A673 (cell line): Measurements from ENCODE around the gene ALDH5A1. TPM values are rescaled to one million over a fixed set of nuclear protein-coding genes. Genes with fewer than 3 reads are reported as not detected.
"Not testable (repeated sequence)": the region's sequence is repeated elsewhere in the genome, so short reads cannot be mapped to it uniquely, and the experiment has no call there.

Experiments
- BruUV-seq: library from RNA; stranded (reverse); fragments of 400-500 nt; replicated peaks from 2 replicates; lab custom pipeline; 2021; lab: Mats Ljungman, UMichigan
- CTCF ChIA-PET: fragments of 300-600 bp; sonication (Branson Sonifier 250); formaldehyde crosslinking; loops from one replicate; lab custom pipeline; 2022; ENCODE audit warnings: antibody characterized with exemption; lab: Charles Lee
- POLR2A ChIA-PET: fragments of 300-600 bp; sonication (Branson Sonifier 250); formaldehyde crosslinking; loops from one replicate; lab custom pipeline; 2022; ENCODE audit warnings: antibody characterized with exemption; ENCODE audit not compliant: low non-redundant PET; lab: Charles Lee
- DNase-seq: peaks from one replicate; pipeline ENCODE4 v3.0.0-alpha.2; 2015; ENCODE audit warnings: low spot score
- H3K27ac ChIP-seq: fragments of 200-600 bp; sonication (generic); 2 replicates; pipeline ENCODE4 v1.5.1; 2016; ENCODE audit warnings: mixed run types, low read depth, mild to moderate bottlenecking, mixed read lengths, antibody characterized with exemption, low read length; ENCODE audit not compliant: poor library complexity, severe bottlenecking
- H3K27me3 ChIP-seq: fragments of 200-600 bp; sonication (generic); replicated peaks from 2 replicates; pipeline ENCODE4 v1.6.1; 2017; ENCODE audit warnings: mixed run types, low read depth, mild to moderate bottlenecking, mixed read lengths, antibody characterized with exemption, low read length; ENCODE audit not compliant: insufficient read depth, poor library complexity
- H3K36me3 ChIP-seq: fragments of 200-600 bp; sonication (generic); 2 replicates; pipeline ENCODE4 v1.6.1; 2016; ENCODE audit warnings: mixed run types, mild to moderate bottlenecking, mixed read lengths, antibody characterized with exemption, low read length; ENCODE audit not compliant: insufficient read depth, poor library complexity, severe bottlenecking
- H3K4me1 ChIP-seq: fragments of 200-600 bp; sonication (generic); 2 replicates; pipeline ENCODE4 v1.6.1; 2017; ENCODE audit warnings: mixed run types, mild to moderate bottlenecking, mixed read lengths, antibody characterized with exemption, low read length; ENCODE audit not compliant: insufficient read depth, poor library complexity, severe bottlenecking
- H3K4me3 ChIP-seq: fragments of 200-600 bp; sonication (generic); 2 replicates; pipeline ENCODE4 v1.5.1; 2016; ENCODE audit warnings: low read depth, mixed run types, mild to moderate bottlenecking, mixed read lengths, low read length; ENCODE audit not compliant: poor library complexity, severe bottlenecking
- H3K9me3 ChIP-seq: fragments of 200-600 bp; sonication (generic); 2 replicates; pipeline ENCODE4 v1.6.1; 2016; ENCODE audit warnings: mixed run types, low read depth, mild to moderate bottlenecking, mixed read lengths, antibody characterized with exemption, low read length; ENCODE audit not compliant: poor library complexity, severe bottlenecking
- EZH2 ChIP-seq: fragments of 200-600 bp; sonication (generic); IDR thresholded peaks from 2 replicates; pipeline ENCODE4 v1.6.1; 2017; ENCODE audit warnings: borderline replicate concordance, low read depth, mild to moderate bottlenecking, mixed read lengths, antibody characterized with exemption, low read length; ENCODE audit not compliant: poor library complexity, severe bottlenecking
- intact Hi-C: fragments of 100-400 bp; cut with micrococcal nuclease; formaldehyde crosslinking; loops from one replicate; pipeline ENCODE4 v1.10.0; 2022; ENCODE audit not compliant: unreplicated experiment
- total RNA-seq: library from RNA; stranded (reverse); gene quantifications from 2 replicates; pipeline ENCODE4 v1.2.3, GENCODE V29; 2021
- TF ChIP-seq, protein P1 (sequence below): fragments of 300-800, 200-600 bp; sonication (generic); conservative IDR thresholded peaks from 2 replicates; pipeline ENCODE4 v1.5.1; 2017; ENCODE audit warnings: low read depth, mild to moderate bottlenecking, antibody characterized with exemption, low read length, moderate library complexity, mixed read lengths

The ALDH5A1 gene
- total RNA-seq, 1 experiment from 2014 or later, result 4.1 TPM

DNA sequence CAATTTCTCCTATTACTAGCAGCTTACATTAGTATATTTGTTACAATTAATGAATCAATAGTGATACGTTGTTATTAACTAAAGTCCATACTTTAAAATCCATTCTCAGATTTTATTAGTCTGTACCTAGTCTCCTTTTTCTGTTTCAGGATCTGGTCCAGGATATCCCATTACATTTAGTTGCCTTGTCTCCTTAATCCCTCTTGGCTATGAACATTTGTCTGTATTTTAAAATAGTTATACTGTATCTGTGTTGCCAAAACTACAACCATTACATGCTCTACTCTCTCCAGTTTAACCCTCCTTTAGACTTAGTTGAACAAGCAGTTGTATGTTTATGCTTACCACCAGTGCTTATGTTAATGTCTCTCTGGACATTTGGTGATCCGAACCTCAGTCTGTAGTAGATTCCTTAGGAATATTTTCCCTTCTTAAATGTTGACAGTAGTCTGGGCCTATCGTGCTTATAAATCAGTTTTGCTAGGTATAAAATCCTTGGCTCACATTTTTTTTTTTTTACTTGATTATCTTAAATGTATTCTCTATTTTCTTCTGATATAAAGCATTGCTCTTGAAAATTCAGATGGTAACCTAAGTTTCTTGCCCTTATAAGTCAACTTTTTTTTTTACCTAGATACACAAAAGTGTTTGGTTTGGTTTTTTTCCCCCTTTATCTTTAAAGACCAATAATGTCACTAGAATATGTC, 12.2 kb downstream of the ALDH5A1 start:
- Histone ChIP-seq H3K4me3 (no peak overlapping the region), H3K36me3 (no peaks in the 10 kb centered on the region), H3K27me3 (no peaks in the 10 kb centered on the region), H3K4me1 (no peaks in the 10 kb centered on the region), H3K9me3 (no peaks in the 10 kb centered on the region), H3K27ac (no peak overlapping the region)
- ChIA-PET POLR2A (no interaction called here), CTCF (no interaction called here)
- DNase-seq, result no peak
- intact Hi-C loops, result no loop called here
- no TSS peak for BruUV-seq
- no peak for TF ChIP-seq EZH2
- TF ChIP-seq, protein P1, sequence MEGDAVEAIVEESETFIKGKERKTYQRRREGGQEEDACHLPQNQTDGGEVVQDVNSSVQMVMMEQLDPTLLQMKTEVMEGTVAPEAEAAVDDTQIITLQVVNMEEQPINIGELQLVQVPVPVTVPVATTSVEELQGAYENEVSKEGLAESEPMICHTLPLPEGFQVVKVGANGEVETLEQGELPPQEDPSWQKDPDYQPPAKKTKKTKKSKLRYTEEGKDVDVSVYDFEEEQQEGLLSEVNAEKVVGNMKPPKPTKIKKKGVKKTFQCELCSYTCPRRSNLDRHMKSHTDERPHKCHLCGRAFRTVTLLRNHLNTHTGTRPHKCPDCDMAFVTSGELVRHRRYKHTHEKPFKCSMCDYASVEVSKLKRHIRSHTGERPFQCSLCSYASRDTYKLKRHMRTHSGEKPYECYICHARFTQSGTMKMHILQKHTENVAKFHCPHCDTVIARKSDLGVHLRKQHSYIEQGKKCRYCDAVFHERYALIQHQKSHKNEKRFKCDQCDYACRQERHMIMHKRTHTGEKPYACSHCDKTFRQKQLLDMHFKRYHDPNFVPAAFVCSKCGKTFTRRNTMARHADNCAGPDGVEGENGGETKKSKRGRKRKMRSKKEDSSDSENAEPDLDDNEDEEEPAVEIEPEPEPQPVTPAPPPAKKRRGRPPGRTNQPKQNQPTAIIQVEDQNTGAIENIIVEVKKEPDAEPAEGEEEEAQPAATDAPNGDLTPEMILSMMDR, result no peak

DNA sequence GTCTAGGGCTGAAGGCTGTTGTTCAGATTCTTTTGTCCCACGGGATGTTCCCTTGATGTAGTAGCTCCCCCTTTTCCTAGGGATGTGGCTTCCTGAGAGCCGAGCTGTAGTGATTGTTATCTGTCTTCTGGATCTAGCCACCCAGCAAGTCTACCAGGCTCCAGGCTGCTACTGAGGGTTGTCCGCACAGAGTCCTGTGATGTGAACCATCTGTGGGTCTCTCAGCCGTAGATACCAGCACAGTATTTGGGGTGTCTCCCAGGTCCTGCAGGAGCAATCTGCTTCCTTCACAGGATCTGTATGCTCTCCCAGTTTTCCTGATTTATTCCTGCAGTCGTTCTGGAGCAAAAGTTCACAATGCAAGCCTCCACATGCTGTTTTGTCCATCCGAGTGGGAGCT, 17.2 kb downstream of the ALDH5A1 start:
- POLR2A ChIA-PET, H3K27ac ChIP-seq, H3K4me1 ChIP-seq, BruUV-seq, H3K9me3 ChIP-seq, DNase-seq, intact Hi-C loops, H3K36me3 ChIP-seq, CTCF ChIA-PET, H3K27me3 ChIP-seq, H3K4me3 ChIP-seq: not testable (repeated sequence)

DNA sequence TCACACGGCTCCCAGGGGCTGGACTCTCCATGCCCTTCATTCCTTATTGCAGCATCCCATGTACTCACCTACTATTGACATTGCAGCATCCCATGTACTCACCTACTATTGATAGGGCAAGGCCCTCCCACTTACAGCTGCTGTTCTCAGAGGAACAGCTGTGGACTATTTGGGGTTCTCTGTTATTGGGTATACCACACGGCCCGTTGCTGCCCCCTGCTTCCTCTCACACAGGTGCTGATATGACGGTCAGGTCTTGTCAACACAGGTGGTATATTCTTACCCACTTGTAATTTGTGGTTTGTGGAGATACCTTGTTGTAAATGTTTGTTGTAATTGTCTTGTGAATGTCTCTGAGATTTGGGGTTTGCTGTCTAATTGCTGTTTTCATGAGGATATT, 18.8 kb downstream of the ALDH5A1 start:
- Histone ChIP-seq H3K4me3 (no peak overlapping the region), H3K27me3 (no peaks in the 10 kb centered on the region), H3K27ac (no peak overlapping the region), H3K36me3 (no peaks in the 10 kb centered on the region), H3K4me1 (no peaks in the 10 kb centered on the region), H3K9me3 (no peaks in the 10 kb centered on the region)
- BruUV-seq, result no TSS peak
- ChIA-PET POLR2A (interaction anchor here (0.7 kb wide), 1 partner anchor 19 kb away, joined by 5 read pairs; no protein-coding TSS in a partner anchor), CTCF (no interaction called here)
- DNase-seq, result no peak
- TF ChIP-seq, protein P1, result no peak
- no peak for TF ChIP-seq EZH2
- intact Hi-C loops, result no loop called here
